Testis (tissue), 2 donors: ENCODE measurements around the gene ERMP1.

Source experiments
- CTCF ChIP-seq, 3 experiments: fragments of 450-650 bp in 2 of 3; fragments of 200-600 bp in 1 of 3; sonication (generic) in 1 of 3; IDR thresholded peaks; one replicate each; pipeline ENCODE4 v1.5.1; 2016 to 2019; ENCODE audit warnings: antibody characterized with exemption in 3 of 3, mild to moderate bottlenecking in 2 of 3, moderate library complexity in 1 of 3
- POLR2A ChIP-seq: fragments of 450-650 bp; IDR thresholded peaks from one replicate; pipeline ENCODE4 v1.6.1; 2017; ENCODE audit warnings: antibody characterized with exemption, mild to moderate bottlenecking, moderate library complexity

- TF ChIP-seq CTCF (IDR thresholded peaks at IDR 0.05) (no peak), POLR2A (no peak)
Measured at GRCh38 chr9:5874048-5874447, 41.1 kb upstream of the ERMP1 start.
